Activated CD4-positive, alpha-beta T cell treated with anti-CD3 and anti-CD28 coated beads for 1 hour (primary cell): ENCODE data around the gene OR11L1.

Experiments used
- DNase-seq: peaks from one replicate; pipeline ENCODE4 v3.0.0-alpha.2; 2020

Gene OR11L1

DNA sequence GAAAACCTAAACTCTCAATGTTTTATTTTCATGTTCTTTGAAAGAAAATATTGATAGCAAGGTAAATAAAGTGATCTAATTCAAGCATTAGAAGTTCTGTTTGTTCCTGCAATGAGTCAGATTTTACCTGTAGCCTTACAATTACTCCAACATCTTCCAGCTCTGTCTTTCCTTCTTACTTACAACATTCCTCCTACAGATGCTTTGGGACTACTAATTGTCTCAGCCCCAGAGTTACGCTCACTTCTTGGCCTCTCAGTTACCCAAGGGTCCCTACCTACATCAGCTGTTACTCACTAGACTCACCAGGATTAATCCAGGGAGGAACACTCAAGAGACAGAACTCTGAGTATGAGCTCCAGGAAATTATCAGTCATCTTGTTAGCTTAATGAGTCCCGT is 44.2 kb downstream of the OR11L1 start:
- DNase-seq = no peak
